Tibial nerve (tissue), 3 donors: ENCODE data around the gene ARAP1.

Experiments used
- CTCF ChIP-seq, 5 experiments: fragments of 200-600 bp in 3 of 5; fragments of 450-650 bp in 2 of 5; sonication (generic) in 3 of 5; IDR thresholded peaks; one replicate each; pipeline ENCODE4 v1.5.1; 2016 to 2019; ENCODE audit warnings: antibody characterized with exemption in 5 of 5, mild to moderate bottlenecking in 3 of 5, moderate library complexity in 2 of 5
- POLR2A ChIP-seq, 2 donors: fragments of 450-650 bp; IDR thresholded peaks; one replicate each; pipeline ENCODE4 v1.6.1; 2017; ENCODE audit warnings: antibody characterized with exemption in 2 of 2, mild to moderate bottlenecking in 2 of 2, moderate library complexity in 2 of 2

GRCh38 chr11:72688486-72688885 is 63.7 kb downstream of the ARAP1 start:
- TF ChIP-seq CTCF (IDR thresholded peaks at IDR 0.05), result no peak
- no peak for TF ChIP-seq POLR2A (IDR thresholded peaks at IDR 0.05)
